Eye (tissue), 1 donor: ENCODE data around the gene P3H1.
"Not testable (repeated sequence)": the region's sequence is repeated elsewhere in the genome, so short reads cannot be mapped to it uniquely, and the experiment has no call there.

Experiments
- DNase-seq: peaks from one replicate; pipeline ENCODE4 v3.0.0-alpha.2; 2015

The P3H1 gene

GRCh38 chr1:42742617-42743316 lies 24.1 kb downstream of the P3H1 start:
- no peak for DNase-seq

GRCh38 chr1:42742141-42742540 lies 24.7 kb downstream of the P3H1 start:
- DNase-seq, result no peak

- DNase-seq, result no peak
Measured at GRCh38 chr1:42741706-42742105, 25.1 kb downstream of the P3H1 start.

- DNase-seq, result peak; percentile 79
Measured at GRCh38 chr1:42740851-42741580, 25.8 kb downstream of the P3H1 start.

GRCh38 chr1:42739753-42740700 lies 26.8 kb downstream of the P3H1 start, which contains the start of gene CLDN19:
TSS of gene CLDN19 (minus strand) at chr1:42740236. CDS start at chr1:42740063, 173 bp downstream.
- DNase-seq, result peak; percentile 65

- DNase-seq, result no peak
Measured at GRCh38 chr1:42738678-42739226, 28.1 kb downstream of the P3H1 start.

GRCh38 chr1:42737986-42738677 lies 28.7 kb downstream of the P3H1 start:
- DNase-seq, result no peak

- no peak for DNase-seq
Measured at GRCh38 chr1:42737257-42737656, 29.6 kb downstream of the P3H1 start.

- DNase-seq, result no peak
Measured at GRCh38 chr1:42736571-42737200, 30.1 kb downstream of the P3H1 start.

- no peak for DNase-seq
Measured at GRCh38 chr1:42736152-42736551, 30.7 kb downstream of the P3H1 start.

- DNase-seq, result no peak
Measured at GRCh38 chr1:42735477-42736105, 31.2 kb downstream of the P3H1 start.

GRCh38 chr1:42735056-42735455 lies 31.8 kb downstream of the P3H1 start:
- no peak for DNase-seq

GRCh38 chr1:42734201-42735035 lies 32.4 kb downstream of the P3H1 start:
- no peak for DNase-seq

GRCh38 chr1:42733415-42734200 lies 33.2 kb downstream of the P3H1 start:
- no peak for DNase-seq

GRCh38 chr1:42732126-42732680 lies 34.6 kb downstream of the P3H1 start:
- no peak for DNase-seq

GRCh38 chr1:42731585-42731984 lies 35.2 kb downstream of the P3H1 start:
- no peak for DNase-seq

- DNase-seq, result no peak
Measured at GRCh38 chr1:42730988-42731387, 35.8 kb downstream of the P3H1 start.

GRCh38 chr1:42730002-42730401 lies 36.8 kb downstream of the P3H1 start:
- DNase-seq, result no peak

GRCh38 chr1:42725820-42726219 lies 41.0 kb downstream of the P3H1 start:
- not testable (repeated sequence) for DNase-seq
